CD14-positive monocyte (primary cell): Measurements from ENCODE around the gene ALAD. TPM values are rescaled to one million over a fixed set of nuclear protein-coding genes. Genes with fewer than 3 reads are reported as not detected.
A peak's percentile ranks its signal among the peaks of the same experiment; 100 is the strongest.

Experiments used
- DNase-seq, 3 donors: peaks; one replicate each; pipeline ENCODE4 v3.0.0-alpha.2; 2011 to 2022
- H2AFZ ChIP-seq: 2 replicates; pipeline ENCODE4 v1.6.0; 2012; ENCODE audit warnings: mild to moderate bottlenecking, low read depth, low read length, inconsistent platforms; ENCODE audit not compliant: insufficient read depth, poor library complexity, severe bottlenecking
- H3K27ac ChIP-seq, 2 donors: 1 replicate in 1 of 2; 2 replicates in 1 of 2; pipeline ENCODE4 v1.5.1; 2012 to 2013; ENCODE audit warnings: low read length in 2 of 2, control low read depth in 1 of 2, inconsistent platforms in 1 of 2, low read depth in 1 of 2, mild to moderate bottlenecking in 1 of 2
- H3K27me3 ChIP-seq, 2 donors: one replicate each; pipeline versions ENCODE4 v1.6.0 to v1.6.1; 2011 to 2013; ENCODE audit warnings: low read length in 2 of 2; ENCODE audit not compliant: control insufficient read depth in 2 of 2, insufficient read depth in 2 of 2
- H3K36me3 ChIP-seq, 2 donors: replicated peaks in 1 of 2; 1 replicate in 1 of 2; 2 replicates in 1 of 2; pipeline versions ENCODE4 v1.5.1 to v1.6.1; 2012 to 2013; ENCODE audit warnings: low read length in 2 of 2, control low read depth in 1 of 2, inconsistent platforms in 1 of 2, mild to moderate bottlenecking in 1 of 2; ENCODE audit not compliant: insufficient read depth in 2 of 2, control insufficient read depth in 1 of 2
- H3K4me1 ChIP-seq, 2 donors: 1 replicate in 1 of 2; 2 replicates in 1 of 2; pipeline versions ENCODE4 v1.5.1 to v1.6.1; 2012 to 2013; ENCODE audit warnings: low read length in 2 of 2, control low read depth in 1 of 2, inconsistent platforms in 1 of 2, mild to moderate bottlenecking in 1 of 2, moderate library complexity in 1 of 2; ENCODE audit not compliant: insufficient read depth in 2 of 2, control insufficient read depth in 1 of 2
- H3K4me2 ChIP-seq: replicated peaks from 2 replicates; pipeline ENCODE3; 2012; ENCODE audit warnings: low read length, moderate library complexity, mild to moderate bottlenecking; ENCODE audit not compliant: poor library complexity, severe bottlenecking; ENCODE audit errors: extremely low read depth
- H3K4me3 ChIP-seq, 3 experiments: fragments of 200-600 bp in 1 of 3; sonication (generic) in 1 of 3; replicated peaks in 1 of 3; 1 replicate in 2 of 3; 2 replicates in 1 of 3; pipeline ENCODE4 v1.5.1; 2011 to 2013; ENCODE audit warnings: low read length in 3 of 3, mild to moderate bottlenecking in 3 of 3, control low read depth in 2 of 3, low read depth in 2 of 3, inconsistent platforms in 1 of 3, moderate library complexity in 1 of 3
- H3K79me2 ChIP-seq: 2 replicates; pipeline ENCODE4 v1.6.0; 2012; ENCODE audit warnings: mild to moderate bottlenecking, control low read depth, inconsistent platforms, low read length, moderate library complexity; ENCODE audit not compliant: insufficient read depth
- H3K9ac ChIP-seq: 2 replicates; pipeline ENCODE4 v1.6.0; 2017; ENCODE audit warnings: low read length, mild to moderate bottlenecking; ENCODE audit not compliant: insufficient read depth, poor library complexity, severe bottlenecking
- H3K9me3 ChIP-seq, 2 donors: replicated peaks in 1 of 2; 1 replicate in 1 of 2; 2 replicates in 1 of 2; pipeline versions ENCODE4 v1.5.1 to v1.6.1; 2012 to 2013; ENCODE audit warnings: low read length in 2 of 2, control low read depth in 1 of 2; ENCODE audit not compliant: control insufficient read depth in 1 of 2, insufficient read depth in 1 of 2
- H4K20me1 ChIP-seq: 2 replicates; pipeline ENCODE4 v1.6.0; 2012; ENCODE audit warnings: mild to moderate bottlenecking, low read length, control low read depth, moderate library complexity; ENCODE audit not compliant: insufficient read depth
- H3K27ac Mint-ChIP-seq, 7 donors: one replicate each; pipeline ENCODE4 v1.8.0; 2020; ENCODE audit warnings: mild to moderate bottlenecking in 7 of 7, mixed read lengths in 7 of 7, moderate library complexity in 6 of 7, inconsistent platforms in 2 of 7
- H3K27me3 Mint-ChIP-seq, 3 donors: one replicate each; pipeline ENCODE4 v1.8.0; 2021 to 2022; ENCODE audit warnings: low read depth in 3 of 3, mild to moderate bottlenecking in 3 of 3, mixed read lengths in 3 of 3, moderate library complexity in 3 of 3, inconsistent platforms in 1 of 3
- H3K36me3 Mint-ChIP-seq, 2 donors: one replicate each; pipeline ENCODE4 v1.8.0; 2020; ENCODE audit warnings: mixed read lengths in 2 of 2, inconsistent platforms in 1 of 2, mild to moderate bottlenecking in 1 of 2
- H3K4me1 Mint-ChIP-seq: one replicate; pipeline ENCODE4 v1.8.0; 2020; ENCODE audit warnings: mild to moderate bottlenecking, mixed read lengths
- H3K4me3 Mint-ChIP-seq, 2 donors: one replicate each; pipeline ENCODE4 v1.8.0; 2020; ENCODE audit warnings: mild to moderate bottlenecking in 2 of 2, mixed read lengths in 2 of 2, moderate library complexity in 1 of 2
- H3K9me3 Mint-ChIP-seq, 7 donors: one replicate each; pipeline ENCODE4 v1.8.0; 2020 to 2022; ENCODE audit warnings: mixed read lengths in 7 of 7, mild to moderate bottlenecking in 6 of 7, moderate library complexity in 6 of 7, inconsistent platforms in 2 of 7
- WGBS: methylation state at CpG from one replicate; pipeline ENCODE4 v1.1.5; 2013; ENCODE audit warnings: missing lambda C conversion rate; ENCODE audit not compliant: insufficient coverage; 5-methylcytosine and 5-hydroxymethylcytosine counted together
- intact Hi-C, 2 donors: fragments of 100-400 bp; cut with micrococcal nuclease; formaldehyde crosslinking; loops; one replicate each; pipeline versions ENCODE4 v1.15.0 to v1.15.1; 2023
- polyA plus RNA-seq, 3 donors: library from polyadenylated mRNA; depleted of rRNA in 1 of 3; unstranded in 2 of 3; stranded (reverse) in 1 of 3; fragments of 300-500 nt in 2 of 3; fragments of >200 nt in 1 of 3; fragmentation: Illumina TruSeq in 2 of 3; gene quantifications; 1 replicate in 2 of 3; 2 replicates in 1 of 3; pipeline ENCODE4 v1.2.3, GENCODE V29; 2012 to 2021
- TF ChIP-seq, protein P1 (sequence below): fragments of 200-600 bp; IDR thresholded peaks from one replicate; pipeline ENCODE4 v1.8.0; 2022; ENCODE audit warnings: antibody characterized with exemption, mild to moderate bottlenecking

ALAD gene
- polyA plus RNA-seq, 3 donors = 17.1 to 24.6 (median 20.9) TPM

DNA sequence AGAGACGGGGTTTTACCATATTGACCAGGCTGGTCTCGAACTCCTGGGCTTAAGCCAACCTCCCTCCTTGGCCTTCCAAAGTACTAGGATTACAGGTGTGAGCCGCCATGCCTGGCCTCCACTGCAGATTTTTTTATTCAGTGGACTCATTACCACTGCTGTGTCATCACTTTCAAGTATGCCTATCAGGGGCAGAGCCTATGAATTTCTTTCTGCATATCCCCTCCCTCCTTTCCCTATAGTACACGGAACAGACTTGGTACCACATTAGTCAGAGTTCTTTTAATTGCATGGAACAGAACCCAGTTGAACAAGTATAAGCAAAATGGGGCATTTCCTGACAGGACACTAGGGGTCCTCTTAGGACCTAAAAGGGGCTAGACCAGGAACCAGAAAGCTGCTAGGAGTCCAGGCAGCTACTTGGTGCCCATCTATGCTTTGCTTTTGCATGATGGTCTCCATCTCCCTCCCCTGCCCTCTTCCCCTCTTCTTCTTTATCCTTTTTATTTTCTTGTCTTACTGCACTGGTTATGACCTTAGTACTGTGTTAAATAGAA, 46.0 kb downstream of the ALAD start:
- H3K4me1 Mint-ChIP-seq = peaks cover 21% of the 10 kb centered on the region
- Histone ChIP-seq H3K4me2 (no peak overlapping the region), H3K79me2 (no peaks in the 10 kb centered on the region), H3K9ac (no peak overlapping the region), H4K20me1 (no peaks in the 10 kb centered on the region), H3K36me3 (no peaks in the 10 kb centered on the region), H3K27ac (no peak overlapping the region), H3K9me3 (no peaks in the 10 kb centered on the region), H3K4me1 (peaks cover 14% of the 10 kb centered on the region in 2 donors), H3K27me3 (no peaks in the 10 kb centered on the region), H2AFZ (no peak overlapping the region), H3K4me3 (no peak overlapping the region)
- H3K4me3 Mint-ChIP-seq = no peak overlapping the region
- WGBS = 82% methylated on average over 3 of the region's 4 CpGs
- H3K27me3 Mint-ChIP-seq = peaks cover 0 to 4% (median 3%) of the 10 kb centered on the region in 3 donors
- H3K9me3 Mint-ChIP-seq = no peaks in the 10 kb centered on the region
- TF ChIP-seq, protein P1, sequence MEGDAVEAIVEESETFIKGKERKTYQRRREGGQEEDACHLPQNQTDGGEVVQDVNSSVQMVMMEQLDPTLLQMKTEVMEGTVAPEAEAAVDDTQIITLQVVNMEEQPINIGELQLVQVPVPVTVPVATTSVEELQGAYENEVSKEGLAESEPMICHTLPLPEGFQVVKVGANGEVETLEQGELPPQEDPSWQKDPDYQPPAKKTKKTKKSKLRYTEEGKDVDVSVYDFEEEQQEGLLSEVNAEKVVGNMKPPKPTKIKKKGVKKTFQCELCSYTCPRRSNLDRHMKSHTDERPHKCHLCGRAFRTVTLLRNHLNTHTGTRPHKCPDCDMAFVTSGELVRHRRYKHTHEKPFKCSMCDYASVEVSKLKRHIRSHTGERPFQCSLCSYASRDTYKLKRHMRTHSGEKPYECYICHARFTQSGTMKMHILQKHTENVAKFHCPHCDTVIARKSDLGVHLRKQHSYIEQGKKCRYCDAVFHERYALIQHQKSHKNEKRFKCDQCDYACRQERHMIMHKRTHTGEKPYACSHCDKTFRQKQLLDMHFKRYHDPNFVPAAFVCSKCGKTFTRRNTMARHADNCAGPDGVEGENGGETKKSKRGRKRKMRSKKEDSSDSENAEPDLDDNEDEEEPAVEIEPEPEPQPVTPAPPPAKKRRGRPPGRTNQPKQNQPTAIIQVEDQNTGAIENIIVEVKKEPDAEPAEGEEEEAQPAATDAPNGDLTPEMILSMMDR = no peak
- no peak overlapping the region for H3K27ac Mint-ChIP-seq
- no peaks in the 10 kb centered on the region for H3K36me3 Mint-ChIP-seq
- intact Hi-C loops = no loop called here
- DNase-seq = no peak

DNA sequence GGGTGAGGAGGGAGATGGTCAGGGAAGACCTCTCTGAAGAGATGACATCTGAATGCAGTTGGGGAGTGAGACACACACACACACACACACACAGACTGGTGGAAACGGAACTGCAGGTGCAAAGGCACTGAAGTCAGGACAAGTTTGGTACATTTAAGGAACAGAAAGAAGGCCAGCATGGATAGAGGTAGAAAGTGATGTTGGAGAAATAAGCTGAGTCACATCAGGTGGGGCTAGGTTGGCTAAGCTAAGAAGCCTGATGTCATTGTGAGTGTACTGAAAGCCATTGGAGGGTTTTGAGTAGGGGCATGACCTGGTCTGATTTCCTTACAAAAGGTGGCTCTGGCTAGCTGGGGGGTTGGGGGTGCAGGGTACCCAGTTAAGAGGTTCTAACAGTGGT, 48.7 kb downstream of the ALAD start:
- H3K4me1 Mint-ChIP-seq = peaks cover 30% of the 10 kb centered on the region
- no CpG with 5 or more reads among the region's 1 CpG for WGBS

More for the DNA sequence above, 48.7 kb downstream of the ALAD start:
- no peak overlapping the region for H3K27ac ChIP-seq
- H3K9me3 ChIP-seq = no peaks in the 10 kb centered on the region
- H3K79me2 ChIP-seq = no peaks in the 10 kb centered on the region
- TF ChIP-seq, protein P1 = no peak
- H3K9ac ChIP-seq = no peak overlapping the region
- H3K4me2 ChIP-seq = no peak overlapping the region
- peak overlapping the region; percentile 2 for H2AFZ ChIP-seq
- peaks cover 0 to 3% of the 10 kb centered on the region in 2 donors for H3K27me3 ChIP-seq
- H4K20me1 ChIP-seq = no peaks in the 10 kb centered on the region
- H3K4me3 Mint-ChIP-seq = no peak overlapping the region
- peaks cover 8 to 14% (median 12%) of the 10 kb centered on the region in 3 donors for H3K27me3 Mint-ChIP-seq
- intact Hi-C loops = no loop called here
- H3K27ac Mint-ChIP-seq = no peak overlapping the region
- no peak for DNase-seq
- H3K36me3 Mint-ChIP-seq = no peaks in the 10 kb centered on the region
- peaks cover 19 to 21% of the 10 kb centered on the region in 2 donors for H3K4me1 ChIP-seq
- no peaks in the 10 kb centered on the region for H3K36me3 ChIP-seq
- H3K4me3 ChIP-seq = no peak overlapping the region
- no peaks in the 10 kb centered on the region for H3K9me3 Mint-ChIP-seq
